Hematopoietic multipotent progenitor cell treated with erythropoietin and hydrocortisone succinate and interleukin-3 and kit ligand, for 15 days (in vitro differentiated cells): Measurements from ENCODE around the gene PHLDA2.
"Not testable (repeated sequence)": the region's sequence is repeated elsewhere in the genome, so short reads cannot be mapped to it uniquely, and the experiment has no call there.

Experiments
- DNase-seq: peaks from one replicate; pipeline ENCODE4 v3.0.0-alpha.2; 2015; ENCODE audit warnings: low spot score

PHLDA2 gene

GRCh38 chr11:2914455-2915195 lies 14.6 kb downstream of the PHLDA2 start:
- no peak for DNase-seq

- DNase-seq = no peak
Observed at GRCh38 chr11:2913776-2914175, 15.4 kb downstream of the PHLDA2 start.

GRCh38 chr11:2913019-2913431 lies 16.2 kb downstream of the PHLDA2 start:
- no peak for DNase-seq

GRCh38 chr11:2912498-2912897 lies 16.7 kb downstream of the PHLDA2 start:
- no peak for DNase-seq

GRCh38 chr11:2911785-2912391 lies 17.3 kb downstream of the PHLDA2 start:
- DNase-seq = no peak

- no peak for DNase-seq
Observed at GRCh38 chr11:2911088-2911784, 18.0 kb downstream of the PHLDA2 start.

- no peak for DNase-seq
Observed at GRCh38 chr11:2910401-2910955, 18.7 kb downstream of the PHLDA2 start.

GRCh38 chr11:2909133-2909902 lies 19.9 kb downstream of the PHLDA2 start:
- no peak for DNase-seq

GRCh38 chr11:2908130-2908529 lies 21.1 kb downstream of the PHLDA2 start:
- no peak for DNase-seq

- not testable (repeated sequence) for DNase-seq
Observed at GRCh38 chr11:2905299-2905698, 23.9 kb downstream of the PHLDA2 start.

- no peak for DNase-seq
Observed at GRCh38 chr11:2904153-2905052, 24.8 kb downstream of the PHLDA2 start.

- no peak for DNase-seq
Observed at GRCh38 chr11:2903672-2904011, 25.6 kb downstream of the PHLDA2 start.

- DNase-seq = no peak
Observed at GRCh38 chr11:2902784-2903671, 26.2 kb downstream of the PHLDA2 start.

- peak; percentile 86 for DNase-seq
Observed at GRCh38 chr11:2901854-2902783, 27.1 kb downstream of the PHLDA2 start.

- no peak for DNase-seq
Observed at GRCh38 chr11:2901196-2901796, 27.9 kb downstream of the PHLDA2 start.

GRCh38 chr11:2899080-2899783 lies 30.0 kb downstream of the PHLDA2 start:
- no peak for DNase-seq

- no peak for DNase-seq
Observed at GRCh38 chr11:2898366-2899079, 30.7 kb downstream of the PHLDA2 start.
